ENCODE measurements around the gene LYST.

The LYST gene

DNA sequence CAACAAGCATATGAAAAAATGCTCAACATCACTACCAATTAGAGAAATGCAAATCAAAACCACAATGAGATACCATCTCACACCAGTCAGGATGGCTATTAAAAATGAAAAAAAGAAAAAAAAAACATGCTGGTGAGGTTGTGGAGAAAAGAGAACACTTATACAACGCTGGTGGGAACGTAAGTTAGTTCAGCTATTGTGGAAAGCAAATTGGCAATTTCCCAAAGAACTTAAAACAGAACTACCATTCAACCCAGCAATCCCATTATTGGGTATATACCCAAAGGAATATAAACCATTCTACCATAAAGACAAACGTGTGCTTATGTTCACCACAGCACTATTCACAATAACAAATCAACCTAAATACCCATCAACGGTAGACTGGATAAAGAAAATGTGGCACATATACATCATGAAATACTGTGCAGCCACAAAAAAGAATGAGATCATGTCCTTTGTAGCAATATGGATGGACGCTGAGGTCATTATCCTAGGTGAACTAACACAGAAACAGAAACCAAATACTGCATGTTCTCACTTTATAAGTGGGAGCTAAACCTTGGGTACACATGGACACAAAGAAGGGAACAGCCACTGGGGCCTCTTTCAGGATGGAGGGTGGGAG is 49.5 kb downstream of the LYST start:
- ChIA-PET POLR2A (no interaction called here), CTCF (interaction anchor here (0.9 kb wide), 1 partner anchor 26 kb away, joined by 5 read pairs; no protein-coding TSS in a partner anchor)
- no peak for DNase-seq (ENCODE audit: extremely low spot score)
- TF ChIP-seq ELF4 (IDR thresholded peaks at IDR 0.05) (no peak), L3MBTL2 (conservative IDR thresholded peaks at IDR 0.05) (no peak), ZNF384 (IDR thresholded peaks at IDR 0.05) (0 out of 2 replicates have a peak, but pooled peaks have one; percentile 8)

DNA sequence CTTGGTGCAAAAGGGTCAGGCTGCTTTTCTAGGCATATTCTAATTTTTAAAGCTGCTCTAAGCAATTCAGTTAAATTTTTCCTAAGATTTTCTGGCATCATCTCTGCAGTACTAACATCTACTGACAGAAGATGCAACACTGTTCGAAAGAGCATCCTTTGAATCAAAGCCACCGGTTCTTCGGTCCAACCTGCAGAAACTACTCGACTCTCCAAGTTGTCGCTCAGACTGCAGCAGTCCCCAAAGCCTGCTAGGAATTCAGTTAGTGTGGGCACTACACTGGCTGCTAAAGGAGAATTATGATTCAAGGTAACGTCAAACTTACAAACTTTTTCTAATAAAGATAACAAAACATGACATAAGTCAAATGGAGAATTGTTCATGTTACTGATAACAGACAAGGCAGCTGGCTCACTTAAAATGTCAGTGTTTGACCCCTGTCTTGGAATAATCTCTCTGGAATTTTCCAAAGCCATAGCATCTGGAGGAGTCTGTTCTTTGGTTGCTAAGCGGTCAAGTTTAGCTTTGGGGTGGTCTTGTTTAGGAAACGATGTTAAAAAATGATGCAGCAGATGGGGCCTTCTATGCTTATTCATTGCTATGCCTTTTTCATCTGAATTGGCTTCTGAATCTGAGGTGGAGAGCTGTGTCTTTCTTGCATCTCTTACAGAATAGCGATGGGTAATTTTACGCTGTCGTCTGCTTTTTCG is 56.9 kb downstream of the LYST start:
- POLR2A ChIA-PET: no interaction called here
- CTCF ChIA-PET: no interaction called here
- no peak for DNase-seq (ENCODE audit: extremely low spot score)
- TF ChIP-seq FOXA1 (IDR thresholded peaks at IDR 0.05) (no peak), ZNF384 (IDR thresholded peaks at IDR 0.05) (no peak), LEF1 (IDR thresholded peaks at IDR 0.05; ENCODE audit: borderline replicate concordance) (no peak), FOXM1 (IDR thresholded peaks at IDR 0.05; ENCODE audit: borderline replicate concordance) (no peak), BHLHE40 (IDR thresholded peaks at IDR 0.05; ENCODE audit: borderline replicate concordance) (no peak), SP1 (IDR thresholded peaks at IDR 0.05) (no peak), ARNT (IDR thresholded peaks at IDR 0.05) (no peak), L3MBTL2 (conservative IDR thresholded peaks at IDR 0.05) (no peak), FOXK2 (IDR thresholded peaks at IDR 0.05) (no peak), SUZ12 (IDR thresholded peaks at IDR 0.05) (no peak), TARDBP (IDR thresholded peaks at IDR 0.05) (no peak), CTBP1 (IDR thresholded peaks at IDR 0.05; ENCODE audit: borderline replicate concordance) (no peak)
- TF ChIP-seq, protein P1, sequence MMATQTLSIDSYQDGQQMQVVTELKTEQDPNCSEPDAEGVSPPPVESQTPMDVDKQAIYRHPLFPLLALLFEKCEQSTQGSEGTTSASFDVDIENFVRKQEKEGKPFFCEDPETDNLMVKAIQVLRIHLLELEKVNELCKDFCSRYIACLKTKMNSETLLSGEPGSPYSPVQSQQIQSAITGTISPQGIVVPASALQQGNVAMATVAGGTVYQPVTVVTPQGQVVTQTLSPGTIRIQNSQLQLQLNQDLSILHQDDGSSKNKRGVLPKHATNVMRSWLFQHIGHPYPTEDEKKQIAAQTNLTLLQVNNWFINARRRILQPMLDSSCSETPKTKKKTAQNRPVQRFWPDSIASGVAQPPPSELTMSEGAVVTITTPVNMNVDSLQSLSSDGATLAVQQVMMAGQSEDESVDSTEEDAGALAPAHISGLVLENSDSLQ (IDR thresholded peaks at IDR 0.05): no peak

DNA sequence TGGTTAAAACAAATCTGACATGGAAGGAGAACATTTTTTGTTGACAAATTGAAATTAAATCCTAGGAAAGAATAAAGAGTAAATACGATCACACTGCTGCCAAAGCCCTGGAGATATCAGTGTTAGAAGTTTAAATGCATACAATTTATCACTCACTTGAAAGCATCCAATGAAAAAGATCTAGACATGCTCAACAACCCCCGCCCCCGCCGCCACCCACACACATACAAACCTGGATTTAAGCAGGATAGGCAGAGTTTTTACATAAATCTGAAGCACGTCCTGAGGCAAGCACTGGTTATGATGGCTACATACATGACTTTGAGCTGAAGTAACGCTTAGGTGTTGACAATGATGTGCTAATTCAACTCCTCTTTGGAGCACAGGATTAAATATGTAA is 58.5 kb downstream of the LYST start:
- CTCF ChIA-PET: interaction anchor here (1.1 kb wide), 1 partner anchor 35 kb away, joined by 5 read pairs; no protein-coding TSS in a partner anchor
- DNase-seq (ENCODE audit: extremely low spot score): no peak
- POLR2A ChIA-PET: no interaction called here
- TF ChIP-seq ELF4 (IDR thresholded peaks at IDR 0.05) (no peak), SUZ12 (IDR thresholded peaks at IDR 0.05) (no peak), FOXM1 (IDR thresholded peaks at IDR 0.05; ENCODE audit: borderline replicate concordance) (no peak), LEF1 (IDR thresholded peaks at IDR 0.05; ENCODE audit: borderline replicate concordance) (no peak), BHLHE40 (IDR thresholded peaks at IDR 0.05; ENCODE audit: borderline replicate concordance) (no peak), HDGF (IDR thresholded peaks at IDR 0.05; ENCODE audit: borderline replicate concordance) (no peak), ARNT (IDR thresholded peaks at IDR 0.05) (no peak), ZNF384 (IDR thresholded peaks at IDR 0.05) (no peak), FOXA1 (IDR thresholded peaks at IDR 0.05) (no peak), FOXK2 (IDR thresholded peaks at IDR 0.05) (no peak), TARDBP (IDR thresholded peaks at IDR 0.05) (no peak)
- TF ChIP-seq, protein P1 (IDR thresholded peaks at IDR 0.05): no peak

DNA sequence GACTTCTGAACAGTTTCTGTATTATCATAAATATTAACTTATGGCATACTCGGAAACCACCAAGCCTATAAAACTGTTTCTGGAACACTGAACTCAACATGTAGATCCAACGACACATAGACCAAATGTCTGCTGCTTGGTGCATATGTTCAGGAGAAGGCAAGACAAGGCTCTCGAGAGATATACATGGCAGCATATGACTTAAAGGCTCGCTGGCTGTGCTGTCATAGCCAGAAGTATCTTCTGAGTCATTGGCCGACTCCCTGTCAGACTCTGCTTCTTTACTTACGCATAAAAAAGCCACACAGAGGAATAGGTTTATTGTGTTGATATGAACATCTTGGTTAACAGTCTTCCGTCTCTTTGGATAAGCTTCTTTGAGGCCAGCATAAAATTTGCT is 60.6 kb downstream of the LYST start:
- ChIA-PET POLR2A (no interaction called here), CTCF (no interaction called here)
- no peak for DNase-seq (ENCODE audit: extremely low spot score)
- TF ChIP-seq CTBP1 (IDR thresholded peaks at IDR 0.05; ENCODE audit: borderline replicate concordance) (no peak), FOXA1 (IDR thresholded peaks at IDR 0.05) (no peak), TARDBP (IDR thresholded peaks at IDR 0.05) (no peak), HDGF (IDR thresholded peaks at IDR 0.05; ENCODE audit: borderline replicate concordance) (no peak), L3MBTL2 (conservative IDR thresholded peaks at IDR 0.05) (no peak), ARNT (IDR thresholded peaks at IDR 0.05) (no peak), SUZ12 (IDR thresholded peaks at IDR 0.05) (no peak)

DNA sequence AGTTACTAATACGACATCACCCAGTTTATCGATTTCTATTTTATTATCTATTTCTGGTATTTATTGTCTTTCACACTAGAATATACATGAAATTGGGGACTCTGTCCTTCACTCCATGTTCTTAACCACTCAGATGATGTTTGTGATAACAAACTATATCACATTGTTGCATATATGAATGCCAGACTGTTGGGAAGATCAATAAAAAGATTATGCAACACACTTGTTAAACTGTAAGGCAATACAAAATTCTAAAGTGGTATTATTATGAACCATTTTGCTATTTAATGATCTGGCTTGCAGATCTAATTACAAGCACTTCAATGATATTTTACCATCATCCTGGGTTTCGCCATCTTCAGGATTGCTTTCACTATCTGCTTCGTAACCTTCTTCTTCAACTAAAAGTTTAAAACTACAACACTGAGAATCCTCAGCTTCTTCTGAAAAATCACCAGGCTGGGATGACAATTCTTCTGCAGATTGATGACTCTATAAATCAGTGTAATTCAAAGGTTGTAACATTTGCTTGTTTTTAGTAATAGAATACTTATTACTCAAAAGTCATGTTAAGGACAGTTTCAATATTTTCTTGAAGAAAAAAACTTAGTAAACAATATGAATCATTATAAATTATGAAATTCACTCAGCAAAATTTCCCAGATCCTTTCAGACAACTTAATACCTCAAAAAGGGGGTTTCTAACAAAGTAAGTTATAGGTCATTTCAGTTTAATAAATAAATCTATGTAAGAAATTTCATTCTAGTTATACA is 63.9 kb downstream of the LYST start:
- DNase-seq (ENCODE audit: extremely low spot score): no peak
- POLR2A ChIA-PET: no interaction called here
- no peak for TF ChIP-seq CTBP1 (IDR thresholded peaks at IDR 0.05; ENCODE audit: borderline replicate concordance)
- no peak for TF ChIP-seq ARNT (IDR thresholded peaks at IDR 0.05)
- TF ChIP-seq FOXA1 (IDR thresholded peaks at IDR 0.05): no peak
- TF ChIP-seq, protein P1 (IDR thresholded peaks at IDR 0.05): 0 out of 2 replicates have a peak, but pooled peaks have one; percentile 26
- TF ChIP-seq L3MBTL2 (conservative IDR thresholded peaks at IDR 0.05): no peak
- TF ChIP-seq NFRKB (IDR thresholded peaks at IDR 0.05): no peak
- TF ChIP-seq SUZ12 (IDR thresholded peaks at IDR 0.05): no peak
- CTCF ChIA-PET: interaction anchor here (1.0 kb wide), 1 partner anchor 169 kb away, joined by 5 read pairs; no protein-coding TSS in a partner anchor

DNA sequence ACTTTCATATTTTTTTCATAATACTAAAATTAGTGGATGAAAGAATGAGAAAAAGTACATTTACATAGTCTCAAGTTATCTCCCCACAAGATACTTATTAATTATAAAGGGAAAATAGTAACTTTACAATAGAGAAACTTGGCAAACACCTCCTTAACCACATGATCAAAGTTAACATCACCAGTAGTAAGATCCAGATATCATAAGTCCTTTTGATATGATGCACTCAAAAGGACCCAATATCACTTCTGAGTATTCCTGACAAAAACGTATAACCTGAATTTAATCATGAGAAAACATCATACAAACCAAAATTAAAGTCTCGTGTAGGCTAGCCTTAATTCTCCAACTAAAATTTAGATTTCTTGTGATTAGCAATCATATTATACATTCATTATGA is 67.4 kb downstream of the LYST start:
- CTCF ChIA-PET: no interaction called here
- TF ChIP-seq ELF4 (IDR thresholded peaks at IDR 0.05) (no peak), ARNT (IDR thresholded peaks at IDR 0.05) (no peak), FOXK2 (IDR thresholded peaks at IDR 0.05) (no peak), LEF1 (IDR thresholded peaks at IDR 0.05; ENCODE audit: borderline replicate concordance) (no peak), L3MBTL2 (conservative IDR thresholded peaks at IDR 0.05) (no peak), BHLHE40 (IDR thresholded peaks at IDR 0.05; ENCODE audit: borderline replicate concordance) (no peak), NFRKB (IDR thresholded peaks at IDR 0.05) (no peak), FOXM1 (IDR thresholded peaks at IDR 0.05; ENCODE audit: borderline replicate concordance) (no peak), FOXA1 (IDR thresholded peaks at IDR 0.05) (no peak), CTBP1 (IDR thresholded peaks at IDR 0.05; ENCODE audit: borderline replicate concordance) (no peak), SP1 (IDR thresholded peaks at IDR 0.05) (no peak), TARDBP (IDR thresholded peaks at IDR 0.05) (no peak), ZNF384 (IDR thresholded peaks at IDR 0.05) (no peak), SUZ12 (IDR thresholded peaks at IDR 0.05) (no peak), HDGF (IDR thresholded peaks at IDR 0.05; ENCODE audit: borderline replicate concordance) (no peak)
- TF ChIP-seq, protein P1 (IDR thresholded peaks at IDR 0.05): no peak
- no peak for DNase-seq (ENCODE audit: extremely low spot score)
- POLR2A ChIA-PET: no interaction called here
